ENCODE results near the gene EPHB1.

The EPHB1 gene

DNA sequence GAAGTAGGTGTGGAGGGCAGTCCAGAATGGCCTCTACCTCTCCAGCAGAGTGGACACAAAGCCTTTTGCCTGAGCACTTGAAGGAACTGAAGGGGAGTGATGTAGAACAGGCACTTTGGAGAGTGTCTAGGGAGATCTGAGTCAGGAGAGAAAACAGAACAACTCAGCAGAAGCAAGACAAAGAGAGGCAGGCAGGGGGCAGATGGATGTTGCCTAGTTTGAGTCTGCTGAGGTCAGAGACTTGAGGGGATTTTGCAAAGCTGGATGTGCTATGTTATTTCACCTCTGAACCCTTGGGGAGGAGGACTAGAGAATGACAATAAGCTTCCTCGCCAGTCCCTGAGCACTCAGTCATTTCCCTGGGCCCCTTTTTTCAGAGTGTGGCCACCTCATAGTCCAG, 366.4 kb downstream of the EPHB1 start:
- no peak overlapping the region for H3K4me3 ChIP-seq (ENCODE audit: low read depth, low read length)
- H3K36me3 ChIP-seq, result no peaks in the 10 kb centered on the region
- no peaks in the 10 kb centered on the region for H3K9me3 ChIP-seq (ENCODE audit: severe bottlenecking)
- peak; percentile 31 for DNase-seq
- H3K27ac ChIP-seq, result no peak overlapping the region
- no peaks in the 10 kb centered on the region for H3K27me3 ChIP-seq (ENCODE audit: insufficient read depth, low read depth, severe bottlenecking)
- TF ChIP-seq, protein P1, sequence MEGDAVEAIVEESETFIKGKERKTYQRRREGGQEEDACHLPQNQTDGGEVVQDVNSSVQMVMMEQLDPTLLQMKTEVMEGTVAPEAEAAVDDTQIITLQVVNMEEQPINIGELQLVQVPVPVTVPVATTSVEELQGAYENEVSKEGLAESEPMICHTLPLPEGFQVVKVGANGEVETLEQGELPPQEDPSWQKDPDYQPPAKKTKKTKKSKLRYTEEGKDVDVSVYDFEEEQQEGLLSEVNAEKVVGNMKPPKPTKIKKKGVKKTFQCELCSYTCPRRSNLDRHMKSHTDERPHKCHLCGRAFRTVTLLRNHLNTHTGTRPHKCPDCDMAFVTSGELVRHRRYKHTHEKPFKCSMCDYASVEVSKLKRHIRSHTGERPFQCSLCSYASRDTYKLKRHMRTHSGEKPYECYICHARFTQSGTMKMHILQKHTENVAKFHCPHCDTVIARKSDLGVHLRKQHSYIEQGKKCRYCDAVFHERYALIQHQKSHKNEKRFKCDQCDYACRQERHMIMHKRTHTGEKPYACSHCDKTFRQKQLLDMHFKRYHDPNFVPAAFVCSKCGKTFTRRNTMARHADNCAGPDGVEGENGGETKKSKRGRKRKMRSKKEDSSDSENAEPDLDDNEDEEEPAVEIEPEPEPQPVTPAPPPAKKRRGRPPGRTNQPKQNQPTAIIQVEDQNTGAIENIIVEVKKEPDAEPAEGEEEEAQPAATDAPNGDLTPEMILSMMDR (IDR thresholded peaks at IDR 0.05; ENCODE audit: low read depth, low read length), result peak; percentile 28; the same call in 1 of the 2 replicates

DNA sequence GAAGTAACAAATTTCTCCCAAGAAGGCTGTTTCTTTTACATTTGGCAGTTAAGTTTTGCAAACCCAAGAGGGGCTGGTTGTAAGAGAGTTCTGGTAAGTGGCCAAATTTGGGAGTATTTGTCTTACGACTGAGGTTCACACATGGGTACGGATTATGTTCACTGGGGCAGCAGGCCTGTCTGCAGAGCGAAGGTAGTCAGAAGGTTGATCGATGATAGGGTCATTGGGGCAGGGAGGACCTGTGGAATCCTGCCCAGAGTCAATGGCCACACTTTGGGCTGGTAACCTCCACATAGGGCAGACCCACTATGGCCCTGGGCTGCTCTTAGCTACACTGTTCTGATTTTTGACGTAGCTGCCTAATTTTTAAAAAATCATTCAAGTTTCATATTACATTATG, 368.6 kb downstream of the EPHB1 start:
- Histone ChIP-seq H3K36me3 (no peaks in the 10 kb centered on the region), H3K4me3 (ENCODE audit: low read depth, low read length) (no peak overlapping the region), H3K27ac (no peak overlapping the region), H3K27me3 (ENCODE audit: insufficient read depth, low read depth, severe bottlenecking) (no peaks in the 10 kb centered on the region), H3K9me3 (ENCODE audit: severe bottlenecking) (no peaks in the 10 kb centered on the region)
- no peak for DNase-seq
- TF ChIP-seq, protein P1 (IDR thresholded peaks at IDR 0.05; ENCODE audit: low read depth, low read length), result no peak

DNA sequence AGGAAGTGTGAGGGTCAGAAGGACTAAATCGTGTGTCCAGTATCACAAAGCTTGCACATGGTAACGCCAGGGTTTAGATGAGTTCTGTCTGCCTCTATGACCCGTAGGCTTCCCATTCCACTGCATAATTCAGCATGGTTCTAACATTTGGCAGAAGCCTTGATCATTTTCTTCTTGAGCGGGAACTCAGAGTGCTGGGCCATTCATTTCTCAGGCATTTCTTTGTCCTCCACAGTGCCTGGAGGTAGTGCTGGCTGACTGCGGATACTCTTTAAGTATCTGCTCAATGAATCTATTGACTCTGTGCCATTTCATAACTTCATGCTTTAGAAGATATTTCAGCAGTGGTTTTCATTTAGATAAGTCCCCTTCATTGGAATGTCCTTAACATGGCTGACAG, 370.2 kb downstream of the EPHB1 start:
- Histone ChIP-seq H3K36me3 (no peaks in the 10 kb centered on the region), H3K27ac (no peak overlapping the region), H3K27me3 (ENCODE audit: insufficient read depth, low read depth, severe bottlenecking) (no peaks in the 10 kb centered on the region), H3K9me3 (ENCODE audit: severe bottlenecking) (no peaks in the 10 kb centered on the region), H3K4me3 (ENCODE audit: low read depth, low read length) (no peak overlapping the region)
- TF ChIP-seq, protein P1 (IDR thresholded peaks at IDR 0.05; ENCODE audit: low read depth, low read length), result no peak
- no peak for DNase-seq

DNA sequence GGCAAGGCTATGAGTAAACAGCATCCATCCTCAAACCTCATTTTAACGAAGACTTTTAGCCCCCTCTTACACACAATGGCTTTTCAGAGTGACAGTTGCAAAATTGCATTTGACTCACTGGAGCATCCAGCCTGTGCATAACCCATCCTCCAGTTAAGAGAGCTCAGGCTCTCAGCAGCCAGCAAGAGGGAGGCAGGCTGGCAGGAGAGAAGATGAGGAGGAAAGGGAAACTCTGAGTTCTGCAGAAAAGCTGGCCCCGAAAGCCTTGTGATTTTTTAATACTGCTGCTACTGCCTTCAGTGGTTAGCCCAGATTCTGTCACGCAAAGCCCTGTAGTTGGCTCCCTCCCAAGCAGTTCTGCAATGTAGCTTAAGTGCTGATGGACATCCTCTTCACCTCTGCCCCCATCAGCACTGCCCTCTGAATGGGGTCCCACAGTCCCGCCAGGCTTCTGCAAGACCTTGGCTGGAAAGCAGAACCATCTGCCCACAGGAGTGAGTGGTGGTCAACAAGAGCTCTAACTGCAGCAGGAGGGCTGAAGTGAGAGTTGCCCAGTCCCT, 371.3 kb downstream of the EPHB1 start:
- no peaks in the 10 kb centered on the region for H3K27me3 ChIP-seq (ENCODE audit: insufficient read depth, low read depth, severe bottlenecking)
- no peaks in the 10 kb centered on the region for H3K9me3 ChIP-seq (ENCODE audit: severe bottlenecking)
- DNase-seq, result no peak
- no peak overlapping the region for H3K4me3 ChIP-seq (ENCODE audit: low read depth, low read length)
- TF ChIP-seq, protein P1 (IDR thresholded peaks at IDR 0.05; ENCODE audit: low read depth, low read length), result no peak
- no peak overlapping the region for H3K27ac ChIP-seq
- no peaks in the 10 kb centered on the region for H3K36me3 ChIP-seq

DNA sequence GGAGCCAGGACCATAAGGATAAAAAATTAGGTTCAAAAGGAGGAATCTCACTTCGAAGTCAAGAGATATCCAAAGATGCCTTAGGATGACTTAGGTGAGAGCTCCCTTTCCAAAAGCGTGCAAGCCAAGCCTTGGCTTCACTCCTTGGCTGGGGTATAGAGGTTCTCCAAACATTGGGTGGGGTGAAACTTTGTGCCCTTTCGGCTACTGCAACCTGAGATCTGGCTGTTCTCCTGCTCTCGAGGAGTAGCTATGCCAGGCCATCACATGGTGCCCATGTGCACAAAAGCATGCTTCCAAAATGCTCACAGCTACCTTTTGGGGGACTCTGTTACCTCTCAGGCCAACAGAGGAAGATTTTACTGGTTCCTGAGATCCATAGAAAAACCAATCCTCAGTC, 373.8 kb downstream of the EPHB1 start:
- H3K27me3 ChIP-seq (ENCODE audit: insufficient read depth, low read depth, severe bottlenecking), result no peaks in the 10 kb centered on the region
- H3K9me3 ChIP-seq (ENCODE audit: severe bottlenecking), result peaks cover 2% of the 10 kb centered on the region
- peak overlapping the region; percentile 55 for H3K27ac ChIP-seq
- TF ChIP-seq, protein P1 (IDR thresholded peaks at IDR 0.05; ENCODE audit: low read depth, low read length), result no peak
- no peak for DNase-seq
- no peak overlapping the region for H3K4me3 ChIP-seq (ENCODE audit: low read depth, low read length)
- no peaks in the 10 kb centered on the region for H3K36me3 ChIP-seq

DNA sequence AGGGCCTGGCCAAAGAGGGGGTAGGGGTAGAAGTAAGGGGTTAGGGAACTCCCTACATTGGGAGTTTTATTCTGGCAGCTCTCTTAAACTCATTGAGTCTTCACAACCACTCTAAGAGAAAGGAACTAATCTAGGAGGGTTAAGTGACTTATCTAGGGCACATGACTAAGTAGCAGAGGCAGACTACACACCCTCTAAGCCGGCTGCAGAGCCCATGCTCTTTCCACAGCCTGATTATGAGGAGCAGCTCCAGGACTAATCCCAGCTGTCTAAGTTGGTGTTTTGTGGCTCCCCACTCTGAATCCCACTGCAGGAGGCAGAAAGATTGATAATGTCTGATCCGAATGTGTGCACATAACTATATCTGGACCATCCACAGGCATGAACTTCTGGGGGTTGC, 374.6 kb downstream of the EPHB1 start:
- peak; percentile 90 for DNase-seq
- Histone ChIP-seq H3K4me3 (ENCODE audit: low read depth, low read length) (no peak overlapping the region), H3K27me3 (ENCODE audit: insufficient read depth, low read depth, severe bottlenecking) (no peaks in the 10 kb centered on the region), H3K36me3 (no peaks in the 10 kb centered on the region), H3K9me3 (ENCODE audit: severe bottlenecking) (peaks cover 2% of the 10 kb centered on the region), H3K27ac (peak overlapping the region; percentile 55)
- TF ChIP-seq, protein P1 (IDR thresholded peaks at IDR 0.05; ENCODE audit: low read depth, low read length), result no peak

Data from WERI-Rb-1 (cell line).